ENCODE measurements around the gene AVP. TPM values are rescaled to one million over a fixed set of nuclear protein-coding genes. Genes with fewer than 3 reads are reported as not detected.

The AVP gene
- total and polyA plus RNA-seq, 2 of the 13 experiments (the other 11 are each of a cell fraction or from before 2014, with no cell fraction given): 0.12 TPM; not detected in 1

GRCh38 chr20:3111507-3111906, 27.0 kb upstream of the AVP start:
- H3K9me3 ChIP-seq (ENCODE audit: low read length): no peaks in the 10 kb centered on the region
- H2AFZ ChIP-seq (ENCODE audit: low read length): no peak overlapping the region
- H3K4me2 ChIP-seq (ENCODE audit: low read depth, low read length): no peak overlapping the region
- no peak overlapping the region for H3K27ac ChIP-seq (ENCODE audit: extremely low read length, insufficient read depth, low read length)
- intact Hi-C loops (cut with micrococcal nuclease; ENCODE audit: unreplicated experiment): no loop called here
- H3K79me2 ChIP-seq (ENCODE audit: insufficient read depth, low read length): no peaks in the 10 kb centered on the region
- CTCF ChIA-PET (ENCODE audit: low intra/inter-chr PET ratio, low total read pairs): no interaction called here
- no peak for DNase-seq (ENCODE audit: low spot score)
- H3K27me3 ChIP-seq (ENCODE audit: control insufficient read depth in 1 of 2, insufficient read depth in 2 of 2, low read length in 2 of 2): no peaks in the 10 kb centered on the region
- no TSS peak for BruUV-seq (replicated peaks)
- POLR2A ChIA-PET: no interaction called here
- ATAC-seq: no peak
- no peak for FAIRE-seq
- TF ChIP-seq ZNF609 (CRISPR knock-in tag; IDR thresholded peaks at IDR 0.05; ENCODE audit: borderline replicate concordance) (no peak), TAF1 (CRISPR knock-in tag; IDR thresholded peaks at IDR 0.05) (no peak), NFE2 (CRISPR knock-in tag; IDR thresholded peaks at IDR 0.05) (no peak), ZNF414 (CRISPR knock-in tag; IDR thresholded peaks at IDR 0.05) (no peak), DPF2 (CRISPR knock-in tag; IDR thresholded peaks at IDR 0.05; ENCODE audit: borderline replicate concordance, low read depth) (no peak), RNF219 (CRISPR knock-in tag; IDR thresholded peaks at IDR 0.05) (no peak), DMAP1 (CRISPR knock-in tag; IDR thresholded peaks at IDR 0.05) (no peak), ZNF572 (CRISPR knock-in tag; IDR thresholded peaks at IDR 0.05) (peak; percentile 62; the same call in 1 of the 2 replicates), PRDM10 (CRISPR knock-in tag; IDR thresholded peaks at IDR 0.05; ENCODE audit: low read depth) (no peak), ZFAT (CRISPR knock-in tag; conservative IDR thresholded peaks at IDR 0.05) (no peak), MXD1 (CRISPR knock-in tag; IDR thresholded peaks at IDR 0.05) (0 out of 2 replicates have a peak, but pooled peaks have one; percentile 6)
- WGBS (ENCODE audit: low lambda C conversion rate): 94% methylated on average over 7 of the region's 7 CpGs
- H3K9ac ChIP-seq (ENCODE audit: insufficient read depth, low read depth, low read length): no peak overlapping the region
- no peak overlapping the region for H3K4me3 ChIP-seq (replicated peaks in 1 of 3; ENCODE audit: insufficient read depth in 1 of 3, low read depth in 2 of 3, low read length in 3 of 3)
- peaks cover 0 to 12% of the 10 kb centered on the region in 2 experiments; a peak in 2 of 5 replicates for H3K36me3 ChIP-seq (replicated peaks in 1 of 2; ENCODE audit: control insufficient read depth in 1 of 2, insufficient read depth in 2 of 2, low read length in 2 of 2)
- in situ Hi-C loops (cut with HindIII; ENCODE audit: extremely low pct_ligation_motif_present, low pct_unique_long_range_greater_than_20kb): loop anchor here (10.0 kb wide), 1 partner anchor 57 kb away; no protein-coding TSS in a partner anchor
- no peaks in the 10 kb centered on the region for H4K20me1 ChIP-seq (ENCODE audit: insufficient read depth, low read length)
- peaks cover 51% of the 10 kb centered on the region for H3K4me1 ChIP-seq (ENCODE audit: insufficient read depth, low read length)

Data from HepG2 (cell line).